Measurements from ENCODE around the gene LAMC3. TPM values are rescaled to one million over a fixed set of nuclear protein-coding genes. Genes with fewer than 3 reads are reported as not detected.

The LAMC3 gene
- polyA plus RNA-seq, 1 donor from 2014 or later, result not detected

GRCh38 chr9:130972957-130973685 lies 35.9 kb upstream of the LAMC3 start:
- Mint-ChIP-seq H3K27me3 (peaks cover 9% of the 10 kb centered on the region), H3K9me3 (no peaks in the 10 kb centered on the region), H3K36me3 (no peaks in the 10 kb centered on the region), H3K4me3 (no peak overlapping the region), H3K27ac (no peak overlapping the region), H3K4me1 (no peaks in the 10 kb centered on the region)

- no peaks in the 10 kb centered on the region for H3K4me1 Mint-ChIP-seq
- H3K27ac Mint-ChIP-seq, result no peak overlapping the region
- peaks cover 9% of the 10 kb centered on the region for H3K27me3 Mint-ChIP-seq
- no peaks in the 10 kb centered on the region for H3K9me3 Mint-ChIP-seq
- H3K36me3 Mint-ChIP-seq, result no peaks in the 10 kb centered on the region
- H3K4me3 Mint-ChIP-seq, result no peak overlapping the region
Observed at GRCh38 chr9:130973686-130974281, 35.2 kb upstream of the LAMC3 start.

GRCh38 chr9:130974697-130975096 lies 34.3 kb upstream of the LAMC3 start:
- no peaks in the 10 kb centered on the region for H3K4me1 Mint-ChIP-seq
- H3K9me3 Mint-ChIP-seq, result no peaks in the 10 kb centered on the region
- H3K27ac Mint-ChIP-seq, result no peak overlapping the region
- peaks cover 13% of the 10 kb centered on the region for H3K27me3 Mint-ChIP-seq
- no peaks in the 10 kb centered on the region for H3K36me3 Mint-ChIP-seq
- no peak overlapping the region for H3K4me3 Mint-ChIP-seq

GRCh38 chr9:130975156-130975555 lies 33.8 kb upstream of the LAMC3 start:
- Mint-ChIP-seq H3K9me3 (no peaks in the 10 kb centered on the region), H3K27ac (no peak overlapping the region), H3K36me3 (no peaks in the 10 kb centered on the region), H3K4me1 (no peaks in the 10 kb centered on the region), H3K4me3 (no peak overlapping the region), H3K27me3 (peaks cover 14% of the 10 kb centered on the region)

GRCh38 chr9:130975932-130976841 lies 32.8 kb upstream of the LAMC3 start:
- peaks cover 14% of the 10 kb centered on the region for H3K27me3 Mint-ChIP-seq
- H3K4me1 Mint-ChIP-seq, result no peaks in the 10 kb centered on the region
- H3K4me3 Mint-ChIP-seq, result no peak overlapping the region
- H3K36me3 Mint-ChIP-seq, result no peaks in the 10 kb centered on the region
- H3K27ac Mint-ChIP-seq, result no peak overlapping the region
- no peaks in the 10 kb centered on the region for H3K9me3 Mint-ChIP-seq

GRCh38 chr9:130977811-130978221 lies 31.2 kb upstream of the LAMC3 start:
- Mint-ChIP-seq H3K4me3 (no peak overlapping the region), H3K27me3 (peaks cover 8% of the 10 kb centered on the region), H3K9me3 (no peaks in the 10 kb centered on the region), H3K4me1 (no peaks in the 10 kb centered on the region), H3K36me3 (no peaks in the 10 kb centered on the region), H3K27ac (no peak overlapping the region)

GRCh38 chr9:130979591-130980385 lies 29.2 kb upstream of the LAMC3 start:
- H3K27me3 Mint-ChIP-seq, result peaks cover 5% of the 10 kb centered on the region
- no peak overlapping the region for H3K27ac Mint-ChIP-seq
- H3K36me3 Mint-ChIP-seq, result no peaks in the 10 kb centered on the region

GRCh38 chr9:130980526-130980925 lies 28.4 kb upstream of the LAMC3 start:
- Mint-ChIP-seq H3K4me1 (no peaks in the 10 kb centered on the region), H3K27ac (no peak overlapping the region), H3K9me3 (no peaks in the 10 kb centered on the region), H3K27me3 (peaks cover 5% of the 10 kb centered on the region), H3K36me3 (no peaks in the 10 kb centered on the region), H3K4me3 (no peak overlapping the region)

More at GRCh38 chr9:130979591-130980385, 29.2 kb upstream of the LAMC3 start:
- H3K4me3 Mint-ChIP-seq, result no peak overlapping the region
- no peaks in the 10 kb centered on the region for H3K4me1 Mint-ChIP-seq
- H3K9me3 Mint-ChIP-seq, result no peaks in the 10 kb centered on the region

- no peaks in the 10 kb centered on the region for H3K36me3 Mint-ChIP-seq
Observed at GRCh38 chr9:130981002-130981755, 27.8 kb upstream of the LAMC3 start.

GRCh38 chr9:130981756-130982137 lies 27.2 kb upstream of the LAMC3 start:
- no peak overlapping the region for H3K4me3 Mint-ChIP-seq
- no peaks in the 10 kb centered on the region for H3K4me1 Mint-ChIP-seq
- H3K36me3 Mint-ChIP-seq, result no peaks in the 10 kb centered on the region
- H3K27ac Mint-ChIP-seq, result no peak overlapping the region
- no peaks in the 10 kb centered on the region for H3K9me3 Mint-ChIP-seq
- H3K27me3 Mint-ChIP-seq, result peaks cover 7% of the 10 kb centered on the region

More at GRCh38 chr9:130981002-130981755, 27.8 kb upstream of the LAMC3 start:
- H3K4me1 Mint-ChIP-seq, result no peaks in the 10 kb centered on the region
- H3K4me3 Mint-ChIP-seq, result no peak overlapping the region
- H3K9me3 Mint-ChIP-seq, result no peaks in the 10 kb centered on the region
- H3K27ac Mint-ChIP-seq, result no peak overlapping the region
- peaks cover 7% of the 10 kb centered on the region for H3K27me3 Mint-ChIP-seq

- Mint-ChIP-seq H3K27ac (no peak overlapping the region), H3K4me1 (no peaks in the 10 kb centered on the region), H3K27me3 (peaks cover 7% of the 10 kb centered on the region), H3K9me3 (no peaks in the 10 kb centered on the region), H3K4me3 (no peak overlapping the region), H3K36me3 (no peaks in the 10 kb centered on the region)
Observed at GRCh38 chr9:130982636-130983358, 26.2 kb upstream of the LAMC3 start.

GRCh38 chr9:130983359-130983670 lies 25.7 kb upstream of the LAMC3 start:
- H3K4me3 Mint-ChIP-seq, result no peak overlapping the region
- H3K27ac Mint-ChIP-seq, result no peak overlapping the region
- peaks cover 0 to 2% (median 0%) of the 10 kb centered on the region in 3 donors for H3K9me3 Mint-ChIP-seq
- H3K27me3 Mint-ChIP-seq, result peaks cover 7% of the 10 kb centered on the region
- H3K36me3 Mint-ChIP-seq, result no peaks in the 10 kb centered on the region
- H3K4me1 Mint-ChIP-seq, result no peaks in the 10 kb centered on the region

- H3K4me1 Mint-ChIP-seq, result no peaks in the 10 kb centered on the region
- peaks cover 0 to 6% (median 1%) of the 10 kb centered on the region in 3 donors for H3K9me3 Mint-ChIP-seq
- H3K36me3 Mint-ChIP-seq, result no peaks in the 10 kb centered on the region
- H3K4me3 Mint-ChIP-seq, result no peak overlapping the region
- no peak overlapping the region for H3K27ac Mint-ChIP-seq
- peaks cover 7% of the 10 kb centered on the region for H3K27me3 Mint-ChIP-seq
Observed at GRCh38 chr9:130983970-130984369, 25.0 kb upstream of the LAMC3 start.

GRCh38 chr9:130984521-130984920 lies 24.5 kb upstream of the LAMC3 start:
- no peaks in the 10 kb centered on the region for H3K36me3 Mint-ChIP-seq
- H3K4me1 Mint-ChIP-seq, result no peaks in the 10 kb centered on the region
- H3K9me3 Mint-ChIP-seq, result peaks cover 0 to 6% (median 1%) of the 10 kb centered on the region in 3 donors
- H3K27ac Mint-ChIP-seq, result no peak overlapping the region
- no peak overlapping the region for H3K4me3 Mint-ChIP-seq
- H3K27me3 Mint-ChIP-seq, result peaks cover 4% of the 10 kb centered on the region
